Neural cell (in vitro differentiated cells): ENCODE measurements around the gene THBS1.

Source experiments
- CTCF ChIP-seq: fragments of 450-650 bp; IDR thresholded peaks from 2 replicates; pipeline ENCODE4 v1.5.1; 2014; ENCODE audit warnings: antibody characterized with exemption, mild to moderate bottlenecking, moderate library complexity; ENCODE audit not compliant: poor library complexity, severe bottlenecking
- EP300 ChIP-seq: fragments of 450-650 bp; conservative IDR thresholded peaks from 2 replicates; pipeline ENCODE4 v1.6.1; 2014; ENCODE audit warnings: antibody characterized with exemption, mild to moderate bottlenecking, moderate library complexity; ENCODE audit not compliant: poor library complexity, severe bottlenecking
- EZH2 ChIP-seq: fragments of 200-600, 300-800 bp; shearing (Covaris generic), sonication (generic); IDR thresholded peaks from 2 replicates; pipeline ENCODE4 v1.6.1; 2014; ENCODE audit warnings: antibody characterized with exemption, low read length, borderline replicate concordance, mild to moderate bottlenecking; ENCODE audit not compliant: insufficient read depth, poor library complexity, severe bottlenecking
- POLR2AphosphoS5 ChIP-seq: IDR thresholded peaks from 2 replicates; pipeline ENCODE4 v1.6.1; 2012
- RAD21 ChIP-seq: fragments of 450-650 bp; conservative IDR thresholded peaks from 2 replicates; pipeline ENCODE4 v1.6.1; 2014; ENCODE audit warnings: antibody characterized with exemption, mild to moderate bottlenecking, moderate library complexity
- SMC3 ChIP-seq: fragments of 450-650 bp; conservative IDR thresholded peaks from 2 replicates; pipeline ENCODE4 v1.6.1; 2014; ENCODE audit warnings: antibody characterized with exemption, mild to moderate bottlenecking, moderate library complexity; ENCODE audit not compliant: poor library complexity
- TAF1 ChIP-seq: IDR thresholded peaks from 2 replicates; pipeline ENCODE4 v1.6.1; 2012; ENCODE audit warnings: low read depth
- TF ChIP-seq, protein P1 (sequence below): IDR thresholded peaks from 2 replicates; pipeline ENCODE4 v1.6.1; 2012; ENCODE audit warnings: borderline replicate concordance

DNA sequence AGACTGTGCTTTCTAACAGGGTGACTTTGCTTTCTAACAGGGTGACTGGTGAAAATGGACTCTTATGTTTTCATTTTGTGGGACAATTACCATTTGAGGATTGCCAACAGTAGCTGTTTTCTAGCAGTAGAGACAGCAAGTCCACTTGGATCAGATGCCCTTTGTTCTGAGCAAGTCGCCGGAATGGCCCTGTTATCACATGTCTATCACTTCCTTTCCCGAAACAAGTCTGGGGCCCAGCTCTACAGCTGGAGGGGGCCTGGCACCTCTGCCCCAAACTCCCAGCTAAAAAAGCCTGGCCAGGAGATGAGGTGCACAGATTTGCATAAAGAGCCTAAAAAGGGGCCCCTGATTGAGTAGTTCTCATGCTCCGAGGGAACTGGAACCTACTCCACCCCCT lies 44.6 kb downstream of the THBS1 start:
- TF ChIP-seq CTCF (no peak), EZH2 (no peak), TAF1 (no peak), SMC3 (no peak), RAD21 (no peak), POLR2AphosphoS5 (no peak), EP300 (no peak)
- TF ChIP-seq, protein P1, sequence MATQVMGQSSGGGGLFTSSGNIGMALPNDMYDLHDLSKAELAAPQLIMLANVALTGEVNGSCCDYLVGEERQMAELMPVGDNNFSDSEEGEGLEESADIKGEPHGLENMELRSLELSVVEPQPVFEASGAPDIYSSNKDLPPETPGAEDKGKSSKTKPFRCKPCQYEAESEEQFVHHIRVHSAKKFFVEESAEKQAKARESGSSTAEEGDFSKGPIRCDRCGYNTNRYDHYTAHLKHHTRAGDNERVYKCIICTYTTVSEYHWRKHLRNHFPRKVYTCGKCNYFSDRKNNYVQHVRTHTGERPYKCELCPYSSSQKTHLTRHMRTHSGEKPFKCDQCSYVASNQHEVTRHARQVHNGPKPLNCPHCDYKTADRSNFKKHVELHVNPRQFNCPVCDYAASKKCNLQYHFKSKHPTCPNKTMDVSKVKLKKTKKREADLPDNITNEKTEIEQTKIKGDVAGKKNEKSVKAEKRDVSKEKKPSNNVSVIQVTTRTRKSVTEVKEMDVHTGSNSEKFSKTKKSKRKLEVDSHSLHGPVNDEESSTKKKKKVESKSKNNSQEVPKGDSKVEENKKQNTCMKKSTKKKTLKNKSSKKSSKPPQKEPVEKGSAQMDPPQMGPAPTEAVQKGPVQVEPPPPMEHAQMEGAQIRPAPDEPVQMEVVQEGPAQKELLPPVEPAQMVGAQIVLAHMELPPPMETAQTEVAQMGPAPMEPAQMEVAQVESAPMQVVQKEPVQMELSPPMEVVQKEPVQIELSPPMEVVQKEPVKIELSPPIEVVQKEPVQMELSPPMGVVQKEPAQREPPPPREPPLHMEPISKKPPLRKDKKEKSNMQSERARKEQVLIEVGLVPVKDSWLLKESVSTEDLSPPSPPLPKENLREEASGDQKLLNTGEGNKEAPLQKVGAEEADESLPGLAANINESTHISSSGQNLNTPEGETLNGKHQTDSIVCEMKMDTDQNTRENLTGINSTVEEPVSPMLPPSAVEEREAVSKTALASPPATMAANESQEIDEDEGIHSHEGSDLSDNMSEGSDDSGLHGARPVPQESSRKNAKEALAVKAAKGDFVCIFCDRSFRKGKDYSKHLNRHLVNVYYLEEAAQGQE = no peak
